HG02571 (cell line): Measurements from ENCODE around the gene INTS11.

ENCODE experiments used
- ATAC-seq: cut with Tn5 transposase; IDR thresholded peaks from one replicate; pipeline ENCODE4 v1.9.1; 2021; ENCODE audit warnings: mild to moderate bottlenecking, moderate library complexity; ENCODE audit not compliant: unreplicated experiment

Gene INTS11

GRCh38 chr1:1314678-1315335, 9.7 kb downstream of the INTS11 start:
- ATAC-seq, result no peak

- ATAC-seq, result no peak
Measured at GRCh38 chr1:1314237-1314586, 10.2 kb downstream of the INTS11 start.

GRCh38 chr1:1313500-1314236, 10.8 kb downstream of the INTS11 start:
- no peak for ATAC-seq

GRCh38 chr1:1312450-1313314, 11.8 kb downstream of the INTS11 start:
- no peak for ATAC-seq

GRCh38 chr1:1311107-1312104, 13.1 kb downstream of the INTS11 start:
- ATAC-seq, result no peak

GRCh38 chr1:1310476-1311053, 13.9 kb downstream of the INTS11 start:
- ATAC-seq, result no peak

GRCh38 chr1:1310109-1310385, 14.4 kb downstream of the INTS11 start:
- no peak for ATAC-seq

- no peak for ATAC-seq
Measured at GRCh38 chr1:1309251-1310108, 15.0 kb downstream of the INTS11 start.

GRCh38 chr1:1308756-1309250, 15.7 kb downstream of the INTS11 start:
- ATAC-seq, result no peak

- peak; percentile 52 for ATAC-seq
Measured at GRCh38 chr1:1307923-1308755, 16.3 kb downstream of the INTS11 start, which contains the start of the genes ACAP3 and PUSL1. Gene ACAP3, minus strand, starts transcription at chr1:1307930. Its CDS starts 115 bp downstream, at chr1:1307815. Gene PUSL1, plus strand, starts transcription at chr1:1308597. Its CDS starts 47 bp downstream, at chr1:1308644.

GRCh38 chr1:1307261-1307922, 17.1 kb downstream of the INTS11 start:
- peak; percentile 5 for ATAC-seq

GRCh38 chr1:1306661-1307260, 17.7 kb downstream of the INTS11 start:
- no peak for ATAC-seq

- ATAC-seq, result no peak
Measured at GRCh38 chr1:1306070-1306660, 18.3 kb downstream of the INTS11 start.

GRCh38 chr1:1305300-1306069, 19.0 kb downstream of the INTS11 start:
- no peak for ATAC-seq

- ATAC-seq, result no peak
Measured at GRCh38 chr1:1304331-1305299, 19.8 kb downstream of the INTS11 start.
